DMS114 treated with DMSO at 0.1 percent for 48 hours (cell line): ENCODE data around the gene GOLGA8K.
"Not testable (repeated sequence)": the region's sequence is repeated elsewhere in the genome, so short reads cannot be mapped to it uniquely, and the experiment has no call there.

Experiments
- DNase-seq: peaks from one replicate; lab custom pipeline; 2025; ENCODE audit not compliant: unreplicated experiment; lab: John Stamatoyannopoulos, UW

GOLGA8K gene

GRCh38 chr15:32356909-32357308 is 46.2 kb downstream of the GOLGA8K start:
- not testable (repeated sequence) for DNase-seq

DNA sequence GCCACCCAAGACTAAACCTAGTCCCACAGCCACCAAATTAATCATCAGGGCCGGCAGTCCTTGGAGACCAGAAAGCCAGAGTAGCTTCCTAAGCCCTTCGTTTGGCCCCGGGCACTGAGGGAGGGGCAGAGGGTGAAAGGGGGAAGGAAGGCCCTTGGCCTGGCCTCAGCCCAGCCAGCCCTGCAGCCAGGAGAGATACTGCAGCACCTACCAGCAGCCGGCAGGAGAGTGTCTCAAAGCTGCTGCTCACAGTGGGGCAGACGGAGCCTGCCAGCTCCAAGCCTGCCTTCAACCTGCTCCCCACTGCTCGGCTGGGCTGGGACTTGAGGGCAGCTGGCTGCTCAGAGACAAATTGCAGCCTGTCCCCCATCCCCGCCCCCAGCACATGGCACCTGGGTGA is 50.3 kb downstream of the GOLGA8K start:
- not testable (repeated sequence) for DNase-seq

- DNase-seq: not testable (repeated sequence)
Measured at GRCh38 chr15:32350563-32351220, 52.4 kb downstream of the GOLGA8K start.

- not testable (repeated sequence) for DNase-seq
Measured at GRCh38 chr15:32347037-32347436, 56.1 kb downstream of the GOLGA8K start.

DNA sequence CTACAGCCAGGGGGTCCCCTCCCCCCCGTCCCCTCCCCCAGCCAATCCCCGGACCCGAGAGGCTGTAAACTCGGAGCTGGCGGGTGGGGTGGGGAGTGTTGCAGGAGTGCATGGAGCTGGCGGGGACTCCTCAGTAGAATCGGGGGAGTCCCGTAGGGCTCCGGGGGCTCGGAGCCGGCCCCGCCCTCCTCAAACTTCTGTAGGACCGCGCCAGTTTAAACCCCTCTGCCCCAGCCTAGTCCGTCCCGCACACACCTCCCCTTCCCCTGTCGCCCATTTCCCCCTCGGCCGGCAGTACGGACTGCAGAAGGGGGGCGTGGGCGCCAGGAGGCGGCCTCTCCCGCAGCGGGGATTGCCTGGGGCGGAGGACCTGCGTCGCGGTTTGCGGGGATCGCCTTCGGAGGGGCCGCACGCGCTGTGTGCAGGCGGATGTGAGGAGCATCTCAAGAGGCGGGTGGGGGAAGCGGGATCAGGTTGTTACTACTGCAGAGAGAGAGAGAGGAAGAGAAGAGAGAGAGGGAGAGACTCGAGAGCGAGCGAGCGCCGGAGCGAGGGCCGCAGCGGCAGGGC is 57.0 kb downstream of the GOLGA8K start:
- not testable (repeated sequence) for DNase-seq

GRCh38 chr15:32343921-32344320 is 59.2 kb downstream of the GOLGA8K start:
- DNase-seq: not testable (repeated sequence)
